Esophagus muscularis mucosa (tissue), 4 donors: ENCODE results near the gene LONP1.

Experiments used
- EP300 ChIP-seq: sonication (generic); formaldehyde crosslinking; IDR thresholded peaks from one replicate; pipeline ENCODE4 v1.6.1; 2017; ENCODE audit warnings: antibody characterized with exemption
- POLR2A ChIP-seq: fragments of 450-650 bp; IDR thresholded peaks from one replicate; pipeline ENCODE4 v1.6.1; 2017; ENCODE audit warnings: antibody characterized with exemption, moderate library complexity, mild to moderate bottlenecking, low read depth
- TF ChIP-seq, protein P1 (sequence below), 3 experiments: fragments of 200-600 bp in 2 of 3; fragments of 450-650 bp in 1 of 3; sonication (generic) in 2 of 3; IDR thresholded peaks; one replicate each; pipeline ENCODE4 v1.5.1; 2017 to 2019; ENCODE audit warnings: antibody characterized with exemption in 3 of 3, mild to moderate bottlenecking in 2 of 3, moderate library complexity in 1 of 3

DNA sequence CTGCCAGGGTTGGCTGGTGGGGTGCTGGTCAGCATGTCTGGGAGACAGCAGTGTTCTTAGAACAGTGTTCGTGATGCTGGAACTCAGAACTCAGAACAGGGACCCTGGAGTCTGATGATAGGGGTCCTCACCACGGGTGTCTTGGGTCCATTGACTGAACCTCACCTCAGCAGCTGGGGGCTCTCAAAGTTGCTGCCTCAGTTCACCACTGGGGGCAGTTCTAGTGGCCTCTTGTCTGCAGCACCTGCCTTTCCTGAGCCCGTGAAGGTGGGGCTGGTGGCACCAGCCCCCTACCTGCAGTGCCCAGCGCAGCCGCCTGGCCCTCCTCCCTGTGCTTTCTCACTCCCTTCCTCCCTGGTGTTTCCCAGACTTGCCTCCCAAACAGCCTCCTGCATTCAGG lies 68.6 kb downstream of the LONP1 start:
- no peak for TF ChIP-seq EP300
- TF ChIP-seq, protein P1, sequence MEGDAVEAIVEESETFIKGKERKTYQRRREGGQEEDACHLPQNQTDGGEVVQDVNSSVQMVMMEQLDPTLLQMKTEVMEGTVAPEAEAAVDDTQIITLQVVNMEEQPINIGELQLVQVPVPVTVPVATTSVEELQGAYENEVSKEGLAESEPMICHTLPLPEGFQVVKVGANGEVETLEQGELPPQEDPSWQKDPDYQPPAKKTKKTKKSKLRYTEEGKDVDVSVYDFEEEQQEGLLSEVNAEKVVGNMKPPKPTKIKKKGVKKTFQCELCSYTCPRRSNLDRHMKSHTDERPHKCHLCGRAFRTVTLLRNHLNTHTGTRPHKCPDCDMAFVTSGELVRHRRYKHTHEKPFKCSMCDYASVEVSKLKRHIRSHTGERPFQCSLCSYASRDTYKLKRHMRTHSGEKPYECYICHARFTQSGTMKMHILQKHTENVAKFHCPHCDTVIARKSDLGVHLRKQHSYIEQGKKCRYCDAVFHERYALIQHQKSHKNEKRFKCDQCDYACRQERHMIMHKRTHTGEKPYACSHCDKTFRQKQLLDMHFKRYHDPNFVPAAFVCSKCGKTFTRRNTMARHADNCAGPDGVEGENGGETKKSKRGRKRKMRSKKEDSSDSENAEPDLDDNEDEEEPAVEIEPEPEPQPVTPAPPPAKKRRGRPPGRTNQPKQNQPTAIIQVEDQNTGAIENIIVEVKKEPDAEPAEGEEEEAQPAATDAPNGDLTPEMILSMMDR (IDR thresholded peaks at IDR 0.05): no peak
- no peak for TF ChIP-seq POLR2A
